BLaER1 treated with 17β-estradiol and CSF1 and Interleukin-3, amounts not matched to agents 10 nM and 100 nM (cell line): Measurements from ENCODE around the gene VPS54.
"Not testable (repeated sequence)": the region's sequence is repeated elsewhere in the genome, so short reads cannot be mapped to it uniquely, and the experiment has no call there.

Experiments
- H3K27ac ChIP-seq, 11 experiments: shearing (Covaris generic); formaldehyde crosslinking; 2 replicates each; pipeline ENCODE4 v1.8.1; 2022
- H3K27me3 ChIP-seq, 11 experiments: shearing (Covaris generic); formaldehyde crosslinking; 2 replicates each; pipeline ENCODE4 v1.8.1; 2022
- H3K36me3 ChIP-seq, 11 experiments: shearing (Covaris generic); formaldehyde crosslinking; 2 replicates each; pipeline ENCODE4 v1.8.1; 2022
- H3K4me1 ChIP-seq, 10 experiments: shearing (Covaris generic); formaldehyde crosslinking; 2 replicates each; pipeline ENCODE4 v1.8.1; 2022
- H3K4me2 ChIP-seq, 11 experiments: shearing (Covaris generic); formaldehyde crosslinking; 2 replicates each; pipeline ENCODE4 v1.8.1; 2022
- H3K4me3 ChIP-seq, 10 experiments: shearing (Covaris generic); formaldehyde crosslinking; 2 replicates each; pipeline ENCODE4 v1.8.1; 2022
- H3K9ac ChIP-seq, 11 experiments: shearing (Covaris generic); formaldehyde crosslinking; 2 replicates each; pipeline ENCODE4 v1.8.1; 2022
- H3K9me3 ChIP-seq, 11 experiments: shearing (Covaris generic); formaldehyde crosslinking; replicated peaks in 1 of 11; 2 replicates each; pipeline ENCODE4 v1.8.1; 2022
- H4K20me1 ChIP-seq, 11 experiments: shearing (Covaris generic); formaldehyde crosslinking; 2 replicates each; pipeline ENCODE4 v1.8.1; 2022
- Cebpa-rat ChIP-seq, 11 experiments: shearing (Covaris generic); IDR thresholded peaks; 2 replicates each; pipeline ENCODE4 v1.8.1; 2022

The VPS54 gene

DNA sequence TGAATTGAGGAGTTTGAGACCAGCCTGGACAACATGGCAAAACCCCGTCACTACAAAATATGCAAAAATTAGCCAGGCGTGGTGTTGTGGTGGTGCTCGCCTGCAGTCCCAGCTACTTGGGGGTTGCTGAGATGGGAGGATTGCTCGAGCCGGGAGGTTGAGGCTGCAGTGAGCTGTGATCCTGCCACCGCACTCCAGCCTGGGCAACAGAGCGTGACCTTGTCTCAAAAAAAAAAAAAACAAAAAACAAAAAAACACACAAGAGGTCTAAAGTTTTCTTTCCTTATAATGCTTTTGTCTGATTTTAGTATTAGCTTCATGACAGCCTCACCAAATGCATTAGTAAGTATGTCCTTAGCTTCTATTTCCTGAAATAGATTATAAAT is 43.1 kb downstream of the VPS54 start:
- no peaks in the 10 kb centered on the region for H4K20me1 ChIP-seq
- peaks cover 0 to 9% (median 0%) of the 10 kb centered on the region in 11 experiments; a peak in 1 of 22 replicates for H3K9me3 ChIP-seq
- H3K4me2 ChIP-seq = no peak overlapping the region
- no peaks in the 10 kb centered on the region for H3K27me3 ChIP-seq
- no peak overlapping the region for H3K9ac ChIP-seq
- no peak overlapping the region for H3K27ac ChIP-seq
- no peak for TF ChIP-seq Cebpa-rat (IDR thresholded peaks at IDR 0.05)
- peaks cover 0 to 17% (median 0%) of the 10 kb centered on the region in 10 experiments; a peak in 4 of 20 replicates for H3K4me1 ChIP-seq
- H3K36me3 ChIP-seq = peaks cover 50 to 85% (median 70%) of the 10 kb centered on the region in 11 experiments
- no peak overlapping the region for H3K4me3 ChIP-seq

DNA sequence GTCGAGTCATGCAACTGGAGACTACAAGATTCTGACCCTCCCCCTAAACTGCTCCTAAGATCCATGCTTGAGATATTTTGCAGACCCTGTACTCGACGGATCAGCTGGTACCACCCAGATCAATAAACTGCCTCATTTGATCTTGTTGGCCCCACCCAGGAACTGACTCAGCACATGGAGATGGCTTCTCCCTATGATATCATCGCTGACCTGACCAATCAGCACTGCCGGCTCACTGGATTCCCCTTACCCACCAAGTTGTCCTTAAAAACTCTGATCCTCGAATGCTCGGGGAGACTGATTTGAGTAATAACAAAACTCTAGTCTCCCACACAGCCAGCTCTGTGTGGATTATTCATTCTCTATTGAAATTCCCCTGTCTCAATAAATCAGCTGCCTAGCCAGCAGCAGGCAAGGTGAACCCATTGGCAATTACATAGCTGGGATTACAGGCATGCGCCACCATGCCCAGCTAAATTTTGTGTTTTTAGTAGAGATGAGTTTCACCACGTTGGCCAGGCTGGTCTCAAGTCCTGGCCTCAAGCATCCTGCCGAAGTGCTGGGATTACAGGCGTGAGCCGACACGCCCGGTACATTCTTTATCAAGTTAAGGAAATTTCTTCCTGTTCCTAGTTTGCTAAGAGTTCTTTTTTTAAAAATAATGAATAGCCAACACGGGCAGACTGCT is 43.6 kb downstream of the VPS54 start:
- Histone ChIP-seq H3K36me3 (peaks cover 54 to 86% (median 72%) of the 10 kb centered on the region in 11 experiments), H3K4me1 (peaks cover 0 to 17% (median 0%) of the 10 kb centered on the region in 10 experiments; a peak in 4 of 20 replicates), H3K27me3 (no peaks in the 10 kb centered on the region), H3K9ac (no peak overlapping the region), H3K27ac (no peak overlapping the region), H4K20me1 (no peaks in the 10 kb centered on the region), H3K9me3 (peaks cover 0 to 9% (median 0%) of the 10 kb centered on the region in 11 experiments; a peak in 1 of 22 replicates), H3K4me2 (no peak overlapping the region), H3K4me3 (no peak overlapping the region)
- no peak for TF ChIP-seq Cebpa-rat (IDR thresholded peaks at IDR 0.05)

DNA sequence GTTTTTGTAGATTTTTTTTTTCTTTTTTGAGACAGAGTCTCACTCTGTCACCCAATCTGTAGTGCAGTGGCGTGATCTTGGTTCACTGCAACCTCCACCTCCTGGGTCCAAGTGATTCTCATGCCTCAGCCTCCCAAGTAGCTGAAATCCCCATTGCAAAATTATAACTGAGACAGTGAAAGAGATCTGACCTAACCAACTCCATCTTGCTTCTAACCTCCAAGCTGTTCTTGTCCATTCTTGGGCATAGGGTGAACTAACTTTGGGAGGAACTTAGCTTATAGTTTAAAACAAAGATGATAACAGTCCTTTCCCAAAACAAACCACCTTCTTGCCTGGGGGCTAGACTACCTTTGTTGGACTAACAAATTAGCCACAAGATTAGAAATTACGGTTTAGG is 44.2 kb downstream of the VPS54 start:
- Histone ChIP-seq H3K4me1 (peaks cover 0 to 17% (median 0%) of the 10 kb centered on the region in 10 experiments; a peak in 4 of 20 replicates), H3K36me3 (peaks cover 55 to 85% (median 71%) of the 10 kb centered on the region in 11 experiments)
- H3K4me2 ChIP-seq, H3K27me3 ChIP-seq, H3K27ac ChIP-seq, H3K4me3 ChIP-seq, H3K9ac ChIP-seq, H4K20me1 ChIP-seq, H3K9me3 ChIP-seq: not testable (repeated sequence)

DNA sequence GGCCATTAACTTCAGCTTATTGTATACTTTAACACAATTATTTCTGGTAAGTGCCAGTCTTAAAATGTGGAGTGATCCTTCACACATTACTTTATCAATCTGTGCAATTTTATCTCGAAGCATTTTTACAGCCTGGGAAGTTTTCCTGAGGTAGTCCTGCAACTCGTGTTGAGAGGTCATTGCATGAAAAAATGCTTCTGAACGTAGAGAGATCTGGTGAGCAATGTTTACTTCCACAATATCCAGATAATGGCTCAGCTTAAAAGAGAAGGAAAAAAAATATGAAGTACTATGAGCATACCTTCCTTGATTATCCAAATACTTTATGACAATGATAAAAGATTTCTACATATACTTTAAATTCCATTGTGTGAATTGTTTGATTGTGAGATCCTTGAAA is 57.0 kb downstream of the VPS54 start:
- Histone ChIP-seq H3K36me3 (peaks cover 21 to 90% (median 44%) of the 10 kb centered on the region in 11 experiments; a peak in 21 of 22 replicates), H3K27ac (no peak overlapping the region), H3K9ac (no peak overlapping the region), H3K4me3 (no peak overlapping the region), H4K20me1 (no peaks in the 10 kb centered on the region), H3K9me3 (no peaks in the 10 kb centered on the region), H3K4me2 (no peak overlapping the region), H3K4me1 (no peaks in the 10 kb centered on the region), H3K27me3 (no peaks in the 10 kb centered on the region)
- TF ChIP-seq Cebpa-rat (IDR thresholded peaks at IDR 0.05) = no peak

DNA sequence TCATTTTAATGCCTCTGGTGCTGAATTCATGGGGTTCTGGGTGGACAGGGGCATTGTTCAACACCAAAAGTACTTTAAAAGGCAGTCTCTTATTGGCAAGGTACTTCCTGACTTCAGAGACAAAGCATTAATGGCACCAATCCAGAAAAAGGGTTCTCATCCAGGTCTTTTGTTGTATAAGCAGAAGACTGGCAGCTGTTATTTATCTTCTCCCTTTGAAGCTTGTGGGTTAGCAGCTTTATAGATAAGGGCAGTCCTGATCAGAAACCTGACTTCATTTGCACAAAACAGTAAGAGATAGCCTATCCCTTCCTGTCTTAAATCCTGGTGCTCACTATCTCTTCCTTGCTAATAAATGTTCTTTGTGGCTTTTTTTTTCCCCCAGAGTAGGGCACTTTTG is 68.8 kb downstream of the VPS54 start:
- no peak for TF ChIP-seq Cebpa-rat (IDR thresholded peaks at IDR 0.05)
- Histone ChIP-seq H3K9me3 (peaks cover 0 to 21% (median 4%) of the 10 kb centered on the region in 11 experiments; a peak in 11 of 22 replicates), H3K27ac (no peak overlapping the region), H3K4me3 (no peak overlapping the region), H3K4me1 (no peaks in the 10 kb centered on the region), H4K20me1 (no peaks in the 10 kb centered on the region; a peak in 1 of 22 replicates), H3K4me2 (no peak overlapping the region), H3K27me3 (no peaks in the 10 kb centered on the region), H3K36me3 (peaks cover 37 to 67% (median 50%) of the 10 kb centered on the region in 11 experiments), H3K9ac (no peak overlapping the region)

DNA sequence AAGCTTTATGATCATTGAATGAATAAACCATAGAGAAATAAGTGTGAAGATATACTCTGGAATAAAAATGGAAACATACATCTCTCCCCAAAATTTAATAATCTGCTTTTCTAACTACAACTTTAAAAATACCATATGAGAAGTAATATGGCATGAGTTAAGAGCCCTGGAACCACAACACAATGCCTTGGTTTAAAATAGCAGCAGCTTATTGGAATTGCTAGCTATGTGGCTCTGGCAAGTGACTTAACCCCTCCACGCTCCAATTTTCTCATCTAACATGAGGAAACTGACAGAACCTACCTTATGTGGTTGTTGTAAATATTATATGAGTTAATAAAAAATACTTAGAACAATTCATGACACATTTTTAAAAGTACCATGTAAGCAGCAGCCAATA is 76.4 kb downstream of the VPS54 start:
- no peak overlapping the region for H3K4me3 ChIP-seq
- no peak overlapping the region for H3K9ac ChIP-seq
- H3K36me3 ChIP-seq = peaks cover 39 to 86% (median 54%) of the 10 kb centered on the region in 11 experiments
- H3K27me3 ChIP-seq = no peaks in the 10 kb centered on the region
- H3K4me2 ChIP-seq = no peak overlapping the region
- peaks cover 0 to 14% (median 8%) of the 10 kb centered on the region in 11 experiments; a peak in 15 of 22 replicates for H3K9me3 ChIP-seq
- H4K20me1 ChIP-seq = no peaks in the 10 kb centered on the region
- no peak for TF ChIP-seq Cebpa-rat (IDR thresholded peaks at IDR 0.05)
- H3K27ac ChIP-seq = no peak overlapping the region
- H3K4me1 ChIP-seq = no peaks in the 10 kb centered on the region

DNA sequence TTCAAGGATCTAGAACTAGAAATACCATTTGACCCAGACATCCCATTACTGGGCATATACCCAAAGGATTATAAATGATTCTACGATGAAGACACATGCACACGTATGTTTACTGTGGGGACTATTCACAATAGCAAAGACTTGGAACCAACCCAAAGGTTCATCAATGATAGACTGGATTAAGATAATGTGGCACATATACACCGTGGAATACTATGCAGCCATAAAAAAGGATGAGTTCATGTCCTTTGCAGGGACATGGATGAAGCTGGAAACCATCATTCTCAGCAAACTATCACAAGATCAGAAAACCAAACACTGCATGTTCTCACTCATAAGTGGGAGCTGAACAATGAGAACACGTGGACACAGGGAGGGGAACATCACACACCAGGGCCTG is 87.1 kb downstream of the VPS54 start:
- H3K9me3 ChIP-seq = peaks cover 0 to 13% (median 6%) of the 10 kb centered on the region in 11 experiments; a peak in 11 of 22 replicates
- not testable (repeated sequence) for H4K20me1 ChIP-seq, H3K9ac ChIP-seq, H3K4me1 ChIP-seq, H3K4me2 ChIP-seq, H3K27me3 ChIP-seq, H3K27ac ChIP-seq, H3K4me3 ChIP-seq
- peaks cover 18 to 64% (median 32%) of the 10 kb centered on the region in 11 experiments for H3K36me3 ChIP-seq

DNA sequence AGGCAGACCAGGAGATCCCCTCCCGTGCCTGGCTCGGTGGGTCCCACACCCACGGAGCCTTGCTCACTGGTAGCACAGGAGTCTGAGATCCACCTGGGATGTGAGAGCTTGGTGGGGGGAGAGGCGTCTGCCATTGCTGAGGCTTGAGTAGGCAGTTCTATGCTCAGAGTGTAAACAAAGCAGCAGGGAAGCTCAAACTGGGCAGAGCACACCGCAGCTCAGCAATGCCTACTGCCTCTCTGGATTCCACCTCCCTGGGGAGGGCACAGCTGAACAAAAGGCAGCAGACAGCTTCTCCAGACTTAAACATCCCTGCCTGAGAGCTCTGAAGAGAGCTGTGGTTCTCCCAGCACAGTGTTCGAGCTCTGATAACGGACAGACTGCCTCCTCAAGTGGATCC is 92.4 kb downstream of the VPS54 start:
- TF ChIP-seq Cebpa-rat (IDR thresholded peaks at IDR 0.05) = no peak
- peaks cover 18 to 56% (median 40%) of the 10 kb centered on the region in 11 experiments for H3K36me3 ChIP-seq

DNA sequence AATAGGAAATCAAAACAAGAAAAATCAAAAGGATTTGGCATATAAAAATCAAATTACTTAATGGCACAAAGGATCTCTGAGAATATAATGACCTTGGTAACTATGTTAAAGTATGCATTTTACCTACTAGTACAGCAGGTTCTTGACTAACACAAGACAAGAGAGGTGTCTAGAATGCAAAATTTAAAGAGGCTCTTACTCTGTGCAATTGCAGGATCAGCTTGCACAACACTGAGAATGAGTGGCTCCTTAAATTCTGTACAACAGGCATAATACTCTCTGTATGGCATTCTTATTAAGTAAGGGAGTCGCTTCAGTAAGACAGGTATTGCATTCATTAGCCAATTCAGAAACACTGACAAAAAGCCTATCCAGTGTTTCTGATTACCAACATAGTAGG is 104.9 kb downstream of the VPS54 start:
- Histone ChIP-seq H3K4me2 (no peak overlapping the region), H3K4me1 (no peaks in the 10 kb centered on the region), H4K20me1 (no peaks in the 10 kb centered on the region), H3K27ac (no peak overlapping the region), H3K9me3 (no peaks in the 10 kb centered on the region), H3K27me3 (no peaks in the 10 kb centered on the region), H3K4me3 (no peak overlapping the region), H3K9ac (no peak overlapping the region), H3K36me3 (peaks cover 55 to 99% (median 82%) of the 10 kb centered on the region in 11 experiments; a peak in 21 of 22 replicates)
- no peak for TF ChIP-seq Cebpa-rat (IDR thresholded peaks at IDR 0.05)

More for the DNA sequence above, 92.4 kb downstream of the VPS54 start:
- Histone ChIP-seq H3K27ac (no peak overlapping the region), H3K4me1 (no peaks in the 10 kb centered on the region), H3K4me3 (no peak overlapping the region), H3K9ac (no peak overlapping the region), H4K20me1 (no peaks in the 10 kb centered on the region), H3K4me2 (no peak overlapping the region), H3K9me3 (peaks cover 0 to 6% (median under 1%) of the 10 kb centered on the region in 11 experiments; a peak in 11 of 22 replicates), H3K27me3 (no peaks in the 10 kb centered on the region)

DNA sequence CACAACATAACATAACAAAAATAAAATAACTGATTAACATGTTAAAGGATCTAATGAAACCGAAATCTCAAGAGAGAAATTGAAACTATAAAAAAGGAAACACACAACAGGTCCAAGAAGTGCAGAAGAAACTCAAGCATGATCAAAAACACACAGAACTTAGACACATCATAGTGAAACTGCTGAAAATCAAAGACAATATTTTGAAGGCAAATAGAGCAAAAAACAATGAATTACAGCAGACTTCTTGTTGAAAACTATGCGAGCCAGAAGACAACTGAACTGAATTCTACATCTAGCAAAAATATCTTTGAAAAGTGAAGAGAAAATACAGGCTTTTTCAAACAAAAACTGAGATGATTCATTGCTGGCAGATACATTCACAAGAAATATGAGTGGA is 116.2 kb downstream of the VPS54 start:
- no peak for TF ChIP-seq Cebpa-rat (IDR thresholded peaks at IDR 0.05)

More for the DNA sequence above, 116.2 kb downstream of the VPS54 start:
- Histone ChIP-seq H3K4me1 (no peaks in the 10 kb centered on the region), H3K27ac (no peak overlapping the region), H3K9ac (no peak overlapping the region), H3K36me3 (peaks cover 43 to 98% (median 77%) of the 10 kb centered on the region in 11 experiments), H3K4me2 (no peak overlapping the region), H4K20me1 (no peaks in the 10 kb centered on the region), H3K9me3 (peaks cover 8 to 21% (median 15%) of the 10 kb centered on the region in 11 experiments; a peak in 16 of 22 replicates), H3K4me3 (no peak overlapping the region), H3K27me3 (no peaks in the 10 kb centered on the region)
